K562 (cell line): ENCODE results near the gene PHEX. TPM values are rescaled to one million over a fixed set of nuclear protein-coding genes. Genes with fewer than 3 reads are reported as not detected.

Source experiments
- ATAC-seq: fragments of 200-7000 bp; cut with Tn5 transposase; 3 replicates; pipeline ENCODE4 v1.9.1; 2020; ENCODE audit warnings: moderate library complexity
- BruUV-seq: library from RNA; stranded (reverse); fragments of 400-500 nt; replicated peaks from 2 replicates; lab custom pipeline; 2021; lab: Mats Ljungman, UMichigan
- CTCF ChIA-PET: fragments of 300-600 bp; formaldehyde crosslinking; extraction: SDS; loops from one replicate; lab custom pipeline; 2021; ENCODE audit warnings: low intra/inter-chr PET ratio; lab: Yijun Ruan, JAX
- POLR2A ChIA-PET: fragments of 300-600, 350-650 bp; sonication (Branson Sonifier 250); formaldehyde crosslinking; extraction: SDS; loops from one replicate; lab custom pipeline; 2021; ENCODE audit warnings: antibody characterized with exemption, inconsistent platforms; lab: Yijun Ruan, JAX
- DNase-seq, 4 experiments: peaks; one replicate each; pipeline versions ENCODE4 v3.0.0 to v3.0.0-alpha.2; 2011 to 2018; ENCODE audit warnings: low spot score in 3 of 4, mixed read lengths in 3 of 4; ENCODE audit errors: extremely low read depth in 1 of 4
- FAIRE-seq: peaks from 2 replicates; lab custom pipeline; 2011; peaks lifted over from hg19 to GRCh38; lab: Jason Lieb, UNC
- H2AFZ ChIP-seq: 2 replicates; pipeline ENCODE4 v1.6.0; 2011; ENCODE audit warnings: low read depth, low read length, control low read depth, inconsistent platforms
- H3K27ac ChIP-seq: fragments of 200-600 bp; 3 replicates; pipeline ENCODE4 v1.8.0; 2011; ENCODE audit warnings: low read depth, mild to moderate bottlenecking, control low read depth, inconsistent platforms, low read length, moderate library complexity, mixed read lengths; ENCODE audit errors: extremely low read depth
- H3K27me3 ChIP-seq, 2 experiments: fragments of 300-600 bp in 1 of 2; 2 replicates in 1 of 2; 3 replicates in 1 of 2; pipeline versions ENCODE4 v1.6.0 to v1.8.0; 2011; ENCODE audit warnings: inconsistent platforms in 2 of 2, low read length in 2 of 2, mild to moderate bottlenecking in 1 of 2, mixed read lengths in 1 of 2, moderate library complexity in 1 of 2; ENCODE audit not compliant: control insufficient read depth in 2 of 2, insufficient read depth in 2 of 2
- H3K36me3 ChIP-seq: fragments of 300-600 bp; 3 replicates; pipeline ENCODE4 v1.8.0; 2011; ENCODE audit warnings: mild to moderate bottlenecking, low read length, inconsistent platforms; ENCODE audit not compliant: control insufficient read depth, insufficient read depth
- H3K4me1 ChIP-seq, 2 experiments: fragments of 200-600 bp in 1 of 2; replicated peaks in 1 of 2; 2 replicates in 1 of 2; 3 replicates in 1 of 2; pipeline versions ENCODE4 v1.5.1 to v1.8.0; 2011; ENCODE audit warnings: inconsistent platforms in 2 of 2, low read length in 2 of 2, mild to moderate bottlenecking in 1 of 2, mixed read lengths in 1 of 2, moderate library complexity in 1 of 2; ENCODE audit not compliant: control insufficient read depth in 2 of 2, insufficient read depth in 2 of 2
- H3K4me2 ChIP-seq: 2 replicates; pipeline ENCODE4 v1.6.1; 2011; ENCODE audit warnings: low read length, control low read depth, inconsistent platforms, mixed read lengths; ENCODE audit not compliant: insufficient read depth
- H3K4me3 ChIP-seq: fragments of 200-600 bp; sonication (generic), shearing (Covaris generic); 2 replicates; pipeline ENCODE4 v1.5.1; 2016; ENCODE audit warnings: control low read depth, inconsistent platforms
- H3K79me2 ChIP-seq: fragments of 200-600 bp; 3 replicates; pipeline ENCODE4 v1.8.0; 2011; ENCODE audit warnings: low read length, inconsistent platforms; ENCODE audit not compliant: control insufficient read depth, insufficient read depth
- H3K9ac ChIP-seq, 2 experiments: 2 replicates each; pipeline versions ENCODE4 v1.6.0 to v1.6.1; 2011; ENCODE audit warnings: low read depth in 2 of 2, low read length in 2 of 2, control low read depth in 1 of 2, inconsistent platforms in 1 of 2, mild to moderate bottlenecking in 1 of 2, mixed read lengths in 1 of 2; ENCODE audit not compliant: insufficient read depth in 1 of 2
- H3K9me1 ChIP-seq: one replicate; pipeline ENCODE4 v1.6.0; 2011; ENCODE audit warnings: inconsistent platforms, mild to moderate bottlenecking, low read length, moderate library complexity; ENCODE audit not compliant: control insufficient read depth, insufficient read depth
- H3K9me3 ChIP-seq: replicated peaks from 2 replicates; pipeline ENCODE4 v1.5.1; 2011; ENCODE audit warnings: low read depth, low read length, inconsistent platforms; ENCODE audit not compliant: control insufficient read depth, insufficient read depth
- H4K20me1 ChIP-seq: replicated peaks from 2 replicates; pipeline ENCODE4 v1.6.1; 2011; ENCODE audit warnings: low read length, inconsistent platforms, mixed read lengths; ENCODE audit not compliant: control insufficient read depth, insufficient read depth
- KDM4B ChIP-seq, 2 experiments: fragments of 450-650 bp in 1 of 2; sonication (generic) in 1 of 2; IDR thresholded peaks; 2 replicates each; pipeline ENCODE4 v1.6.1; 2016 to 2017; ENCODE audit warnings: borderline replicate concordance in 2 of 2, antibody characterized with exemption in 1 of 2, low read depth in 1 of 2, mild to moderate bottlenecking in 1 of 2
- PATZ1 ChIP-seq: fragments of 250-450 bp; sonication (Bioruptor Pico); IDR thresholded peaks from 2 replicates; pipeline ENCODE4 v1.5.0; 2020; ENCODE audit warnings: mild to moderate bottlenecking, borderline replicate concordance
- PCBP2 ChIP-seq: fragments of 200-400 bp; formaldehyde crosslinking; IDR thresholded peaks from 2 replicates; pipeline ENCODE4 v1.6.1; 2018; ENCODE audit warnings: low read length, low read depth, mild to moderate bottlenecking, moderate library complexity; ENCODE audit not compliant: poor library complexity, severe bottlenecking
- RERE ChIP-seq: sonication (generic); formaldehyde crosslinking; IDR thresholded peaks from 2 replicates; pipeline ENCODE4 v1.8.0; 2023; ENCODE audit warnings: missing genetic modification reagents, mild to moderate bottlenecking, borderline replicate concordance
- THRA ChIP-seq: fragments of 450-650 bp; IDR thresholded peaks from 2 replicates; pipeline ENCODE4 v1.6.1; 2017; ENCODE audit warnings: mild to moderate bottlenecking, moderate library complexity
- ZFP36 ChIP-seq: fragments of 150-350 bp; IDR thresholded peaks from 2 replicates; pipeline ENCODE4 v1.6.1; 2018; ENCODE audit warnings: low read length, low read depth; ENCODE audit not compliant: partially characterized antibody
- ZNF695 ChIP-seq: fragments of 450-650 bp; formaldehyde crosslinking; IDR thresholded peaks from 2 replicates; pipeline ENCODE4 v1.4.0; 2020; ENCODE audit warnings: mild to moderate bottlenecking, moderate library complexity
- ZNF785 ChIP-seq: fragments of 250-450 bp; sonication (Bioruptor Pico); IDR thresholded peaks from 2 replicates; pipeline ENCODE4 v1.4.0; 2020; ENCODE audit warnings: mild to moderate bottlenecking
- WGBS: fragments of 100-300 bp; shearing (Covaris generic); methylation state at CpG from one replicate; pipeline ENCODE4 v1.1.6; 2016; ENCODE audit warnings: low coverage, mixed read lengths; ENCODE audit not compliant: insufficient coverage; ENCODE audit errors: missing lambda C conversion rate; 5-methylcytosine and 5-hydroxymethylcytosine counted together
- in situ Hi-C: fragments of 300-500 bp; cut with MboI; formaldehyde crosslinking; loops from 4 replicates; pipeline ENCODE4 v1.15.0; 2018; ENCODE audit warnings: inconsistent platforms, mixed read lengths
- intact Hi-C: fragments of 100-400 bp; cut with micrococcal nuclease; formaldehyde crosslinking; loops from 2 replicates; pipeline ENCODE4 v1.14.2; 2022
- polyA plus RNA-seq, 8 experiments: library from polyadenylated mRNA; depleted of rRNA in 4 of 8; stranded (reverse) in 5 of 8; unstranded in 3 of 8; fragments of >200 nt; fragmentation: Nextera tagmentation in 2 of 8; fragmentation: Illumina TruSeq in 1 of 8; extraction: Ambion mirVana in 2 of 8; extraction: Trizol in 1 of 8; gene quantifications; 2 replicates each; pipeline versions ENCODE4 v1.2.1 to v1.2.3, GENCODE V29; 2011 to 2014; ENCODE audit warnings: inconsistent platforms in 1 of 8, missing spikeins in 1 of 8
- total RNA-seq, 7 experiments: library from RNA; depleted of rRNA in 6 of 7; stranded (reverse); fragments of >200 nt in 6 of 7; fragmentation: Illumina TruSeq in 2 of 7; extraction: Trizol in 2 of 7; gene quantifications; 2 replicates each; pipeline versions ENCODE4 v1.2.1 to v1.2.3, GENCODE V29; 2011 to 2021; ENCODE audit warnings: low replicate concordance in 1 of 7

Gene PHEX
- total and polyA plus RNA-seq, 9 of the 15 experiments (the other 6 are each of a cell fraction or from before 2014, with no cell fraction given) = 0.01 to 0.11 (median 0.04) TPM; not detected in 6

DNA sequence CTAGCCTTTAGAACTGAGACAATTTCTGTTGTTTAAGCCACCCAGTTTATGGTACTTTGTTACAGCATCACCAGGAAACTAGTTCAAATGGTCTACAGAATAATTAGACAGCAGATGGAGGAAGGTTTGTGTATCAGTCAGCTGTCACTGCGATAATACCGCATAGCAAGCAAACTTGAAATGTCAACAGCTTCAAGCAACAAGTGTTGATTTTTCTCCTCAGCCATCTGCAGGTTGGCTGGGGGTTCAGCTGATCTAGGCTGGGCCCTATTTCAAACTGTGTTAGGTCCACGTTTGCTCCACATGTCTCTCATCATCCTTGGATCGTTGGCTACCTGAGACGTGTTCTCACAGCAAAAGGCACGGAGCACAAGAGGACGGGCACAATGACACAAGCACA, 19.2 kb upstream of the PHEX start:
- DNase-seq (no peak), ATAC-seq (no peak), FAIRE-seq (no peak)
- Histone ChIP-seq H3K79me2 (no peaks in the 10 kb centered on the region), H3K4me3 (no peak overlapping the region), H3K4me2 (no peak overlapping the region), H3K27me3 (no peaks in the 10 kb centered on the region), H2AFZ (no peak overlapping the region), H3K27ac (no peak overlapping the region), H3K4me1 (no peaks in the 10 kb centered on the region), H3K36me3 (no peaks in the 10 kb centered on the region), H4K20me1 (no peaks in the 10 kb centered on the region), H3K9me3 (no peaks in the 10 kb centered on the region), H3K9me1 (no peaks in the 10 kb centered on the region), H3K9ac (no peak overlapping the region)
- in situ Hi-C loops (no loop called here), intact Hi-C loops (no loop called here)
- no TSS peak for BruUV-seq
- ChIA-PET POLR2A (no interaction called here), CTCF (no interaction called here)
- 52% methylated on average over 4 of the region's 7 CpGs for WGBS
- no peak for TF ChIP-seq ZNF695 (CRISPR knock-in tag)
- TF ChIP-seq KDM4B (IDR thresholded peaks at IDR 0.05; ENCODE audit: borderline replicate concordance in 2 of 2, low read depth in 1 of 2) = no peak
- TF ChIP-seq RERE (CRISPR knock-in tag) = no peak
- no peak for TF ChIP-seq PCBP2
- TF ChIP-seq ZFP36 = no peak
- TF ChIP-seq ZNF785 (CRISPR knock-in tag) = no peak
- TF ChIP-seq THRA = no peak
- no peak for TF ChIP-seq PATZ1 (CRISPR knock-in tag)
